ENCODE measurements around the gene TCF4.
A peak's percentile ranks its signal among the peaks of the same experiment; 100 is the strongest.

The TCF4 gene

GRCh38 chr18:55316486-55317184 lies 271.4 kb downstream of the TCF4 start:
- CTCF ChIA-PET, result interaction anchor here (0.7 kb wide), 1 partner anchor 83 kb away, joined by 3 read pairs; no protein-coding TSS in a partner anchor
- no peak overlapping the region for H3K27ac ChIP-seq (ENCODE audit: extremely low read depth, low read depth, low read length)
- H3K4me3 ChIP-seq (ENCODE audit: low read depth, low read length), result no peak overlapping the region
- H3K9me3 ChIP-seq (ENCODE audit: control insufficient read depth, insufficient read depth, low read depth, low read length), result no peaks in the 10 kb centered on the region
- TF ChIP-seq ZFP69B (tag by site-specific recombination; IDR thresholded peaks at IDR 0.05), result no peak
- TF ChIP-seq ZNF121 (tag by site-specific recombination; IDR thresholded peaks at IDR 0.05), result no peak
- no peak for TF ChIP-seq ZNF280D (tag by site-specific recombination; IDR thresholded peaks at IDR 0.05)
- TF ChIP-seq ZNF580 (tag by site-specific recombination; IDR thresholded peaks at IDR 0.05), result no peak
- no peak for TF ChIP-seq ZNF670 (tag by site-specific recombination; IDR thresholded peaks at IDR 0.05; ENCODE audit: low read depth)
- H3K4me1 ChIP-seq (ENCODE audit: control insufficient read depth, insufficient read depth, low read length), result peaks cover 77% of the 10 kb centered on the region
- H3K36me3 ChIP-seq (ENCODE audit: control insufficient read depth in 2 of 2, insufficient read depth in 1 of 2, low read length in 2 of 2), result no peaks in the 10 kb centered on the region
- POLR2A ChIA-PET, result no interaction called here

- POLR2A ChIA-PET, result no interaction called here
- Histone ChIP-seq H3K27ac (ENCODE audit: extremely low read depth, low read depth, low read length) (peak overlapping the region; percentile 24; the same call in 1 of the 2 replicates), H3K9me3 (ENCODE audit: control insufficient read depth, insufficient read depth, low read depth, low read length) (no peaks in the 10 kb centered on the region), H3K36me3 (ENCODE audit: control insufficient read depth in 2 of 2, insufficient read depth in 1 of 2, low read length in 2 of 2) (no peaks in the 10 kb centered on the region), H3K4me3 (ENCODE audit: low read depth, low read length) (no peak overlapping the region), H3K4me1 (ENCODE audit: control insufficient read depth, insufficient read depth, low read length) (peaks cover 82% of the 10 kb centered on the region)
- CTCF ChIA-PET, result no interaction called here
- no peak for TF ChIP-seq ZNF37A (tag by site-specific recombination; IDR thresholded peaks at IDR 0.05)
- no peak for TF ChIP-seq GFI1B (tag by site-specific recombination; IDR thresholded peaks at IDR 0.05)
- TF ChIP-seq KLF7 (tag by site-specific recombination; IDR thresholded peaks at IDR 0.05; ENCODE audit: borderline replicate concordance), result no peak
- TF ChIP-seq ZFP3 (tag by site-specific recombination; IDR thresholded peaks at IDR 0.05; ENCODE audit: low read depth), result no peak
- no peak for TF ChIP-seq ZSCAN23 (tag by site-specific recombination; IDR thresholded peaks at IDR 0.05)
- no peak for TF ChIP-seq ZNF501 (tag by site-specific recombination; IDR thresholded peaks at IDR 0.05)
- TF ChIP-seq ZNF16 (tag by site-specific recombination; IDR thresholded peaks at IDR 0.05; ENCODE audit: low read depth), result no peak
- TF ChIP-seq TRIM28 (IDR thresholded peaks at IDR 0.05; ENCODE audit: borderline replicate concordance, low read length), result no peak
- no peak for TF ChIP-seq GLI2 (tag by site-specific recombination; IDR thresholded peaks at IDR 0.05; ENCODE audit: borderline replicate concordance, low read depth)
- no peak for TF ChIP-seq ZNF658 (tag by site-specific recombination; IDR thresholded peaks at IDR 0.05)
- no peak for TF ChIP-seq ATF2 (tag by site-specific recombination; IDR thresholded peaks at IDR 0.05; ENCODE audit: low read depth)
- no peak for TF ChIP-seq ZNF426 (tag by site-specific recombination; IDR thresholded peaks at IDR 0.05)
- TF ChIP-seq ZNF398 (tag by site-specific recombination; IDR thresholded peaks at IDR 0.05), result no peak
- no peak for TF ChIP-seq BCL6B (tag by site-specific recombination; IDR thresholded peaks at IDR 0.05)
- TF ChIP-seq KLF8 (tag by site-specific recombination; IDR thresholded peaks at IDR 0.05), result no peak
- no peak for TF ChIP-seq SP3 (tag by site-specific recombination; IDR thresholded peaks at IDR 0.05)
- TF ChIP-seq IKZF3 (tag by site-specific recombination; IDR thresholded peaks at IDR 0.05), result 0 out of 2 replicates have a peak, but pooled peaks have one; percentile 22
- no peak for TF ChIP-seq ZFP37 (tag by site-specific recombination; IDR thresholded peaks at IDR 0.05)
- no peak for TF ChIP-seq ZNF585B (tag by site-specific recombination; IDR thresholded peaks at IDR 0.05)
- TF ChIP-seq ZNF19 (tag by site-specific recombination; IDR thresholded peaks at IDR 0.05; ENCODE audit: low read depth), result no peak
Observed at GRCh38 chr18:55314615-55315237, 273.3 kb downstream of the TCF4 start.
